ENCODE measurements around the gene ARRB1. TPM values are rescaled to one million over a fixed set of nuclear protein-coding genes. Genes with fewer than 3 reads are reported as not detected.

The ARRB1 gene
- total and polyA plus RNA-seq, 10 of the 15 experiments (the other 5 are each of a cell fraction or from before 2014, with no cell fraction given), result 0.39 to 12.9 (median 1.7) TPM

GRCh38 chr11:75241036-75241905, 110.2 kb downstream of the ARRB1 start (continued):
- TF ChIP-seq ZBTB4 (CRISPR knock-in tag; IDR thresholded peaks at IDR 0.05) (no peak), CTCF (IDR thresholded peaks at IDR 0.05 in 2 of 3, conservative IDR thresholded peaks at IDR 0.05 in 1 of 3; ENCODE audit: control insufficient read depth in 2 of 3, extremely low read depth in 1 of 3, insufficient read depth in 1 of 3, low read depth in 3 of 3, low read length in 3 of 3) (peak; percentile 65 to 92 (median 78); a peak in 4 of 6 replicates), JUND (IDR thresholded peaks at IDR 0.05; ENCODE audit: low read depth, low read length) (no peak), HDAC6 (IDR thresholded peaks at IDR 0.05; ENCODE audit: unreplicated experiment) (peak; percentile 71), POLR2A (IDR thresholded peaks at IDR 0.05; ENCODE audit: low read depth, low read length) (no peak), BHLHE40 (IDR thresholded peaks at IDR 0.05; ENCODE audit: borderline replicate concordance in 1 of 2, low read depth in 2 of 2, low read length in 1 of 2) (peak; percentile 45 to 79; a peak in 3 of 4 replicates), MTA3 (IDR thresholded peaks at IDR 0.05; ENCODE audit: borderline replicate concordance, low read length) (no peak), SUZ12 (IDR thresholded peaks at IDR 0.05; ENCODE audit: unreplicated experiment) (peak; percentile 29), IKZF2 (IDR thresholded peaks at IDR 0.05) (no peak), USF2 (IDR thresholded peaks at IDR 0.05; ENCODE audit: borderline replicate concordance, low read depth, low read length) (no peak), PBX3 (IDR thresholded peaks at IDR 0.05; ENCODE audit: insufficient replicate concordance, low read depth, low read length) (no peak), PRDM15 (CRISPR knock-in tag; IDR thresholded peaks at IDR 0.05) (no peak), ZBTB33 (IDR thresholded peaks at IDR 0.05) (no peak), BACH1 (IDR thresholded peaks at IDR 0.05; ENCODE audit: borderline replicate concordance) (0 out of 2 replicates have a peak, but pooled peaks have one; percentile 36)

Measured in GM12878 (cell line).